H4 (cell line): ENCODE measurements around the gene PHF14. TPM values are rescaled to one million over a fixed set of nuclear protein-coding genes. Genes with fewer than 3 reads are reported as not detected.

ENCODE experiments used
- DNase-seq: peaks from one replicate; pipeline ENCODE4 v3.0.0-alpha.2; 2015; ENCODE audit warnings: low spot score
- total RNA-seq: library from RNA; depleted of rRNA; stranded (reverse); fragments of >200 nt; shearing (Covaris generic); gene quantifications from 2 replicates; pipeline ENCODE4 v1.2.3, GENCODE V29; 2014

PHF14 gene
- total RNA-seq, 1 experiment from 2014 or later, result 71.6 TPM

GRCh38 chr7:11082552-11083213, 109.0 kb downstream of the PHF14 start:
- DNase-seq, result no peak

DNA sequence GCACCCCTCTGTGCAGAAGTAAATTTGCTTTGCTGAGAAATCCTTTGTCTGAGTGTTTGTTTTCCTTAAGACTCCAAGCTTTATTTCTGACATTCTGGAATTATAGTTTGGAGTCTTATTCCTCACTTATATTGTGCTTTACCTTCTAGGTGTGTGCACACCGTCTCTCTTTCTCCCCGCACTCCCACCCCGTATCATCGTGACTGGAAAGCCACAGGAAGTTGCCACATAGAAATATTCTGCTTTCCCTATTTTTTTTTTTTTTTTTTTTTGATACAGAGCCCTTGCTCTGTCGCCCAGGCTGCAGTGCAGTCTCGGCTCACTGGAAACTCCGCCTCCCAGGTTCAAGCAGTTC, 109.5 kb downstream of the PHF14 start:
- no peak for DNase-seq

- DNase-seq, result no peak
Measured at GRCh38 chr7:11104578-11104977, 130.9 kb downstream of the PHF14 start.

DNA sequence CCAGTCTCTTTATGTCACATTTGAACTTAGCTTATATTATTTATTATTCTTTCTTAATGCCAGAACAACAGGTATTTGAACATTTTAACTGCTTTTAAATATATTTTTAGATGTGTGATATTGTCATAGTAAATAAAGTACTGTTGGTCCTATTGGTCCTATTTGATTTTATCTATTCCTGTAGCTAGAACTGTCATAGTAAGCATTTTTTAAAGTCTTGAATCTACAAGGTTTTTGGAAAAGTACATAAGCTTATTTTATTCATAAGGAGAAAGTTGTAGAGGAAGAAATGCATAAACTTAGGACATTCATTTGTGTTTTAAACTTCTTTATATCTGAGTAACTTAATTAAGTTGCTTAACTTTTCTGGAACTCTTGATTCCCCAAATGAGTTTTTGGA, 136.0 kb downstream of the PHF14 start:
- no peak for DNase-seq

GRCh38 chr7:11120068-11120664, 146.5 kb downstream of the PHF14 start:
- no peak for DNase-seq

DNA sequence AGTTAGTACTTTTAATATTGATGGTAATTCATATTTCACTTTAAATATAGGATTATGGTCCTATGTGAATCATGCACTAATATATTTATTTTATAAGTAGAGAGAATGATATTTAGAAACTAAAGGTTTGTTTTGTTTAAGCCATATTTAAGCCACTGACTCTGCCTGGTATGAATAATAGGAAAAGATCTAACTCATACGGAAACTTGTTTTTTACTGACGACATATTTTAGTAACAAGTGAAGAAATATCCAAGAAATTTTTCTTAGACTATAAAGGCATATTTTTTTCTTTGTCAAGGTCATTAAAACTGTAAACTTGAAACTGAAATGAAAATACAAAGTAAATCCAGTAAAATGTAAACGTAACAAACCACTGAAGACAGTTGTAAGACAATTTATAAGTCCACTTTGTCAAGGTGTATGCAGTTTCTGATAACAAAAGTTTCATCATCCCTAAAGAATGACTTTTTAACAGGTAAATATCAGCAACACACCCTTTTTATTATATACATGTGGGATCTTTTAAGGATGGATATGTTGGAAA, 147.1 kb downstream of the PHF14 start:
- no peak for DNase-seq

DNA sequence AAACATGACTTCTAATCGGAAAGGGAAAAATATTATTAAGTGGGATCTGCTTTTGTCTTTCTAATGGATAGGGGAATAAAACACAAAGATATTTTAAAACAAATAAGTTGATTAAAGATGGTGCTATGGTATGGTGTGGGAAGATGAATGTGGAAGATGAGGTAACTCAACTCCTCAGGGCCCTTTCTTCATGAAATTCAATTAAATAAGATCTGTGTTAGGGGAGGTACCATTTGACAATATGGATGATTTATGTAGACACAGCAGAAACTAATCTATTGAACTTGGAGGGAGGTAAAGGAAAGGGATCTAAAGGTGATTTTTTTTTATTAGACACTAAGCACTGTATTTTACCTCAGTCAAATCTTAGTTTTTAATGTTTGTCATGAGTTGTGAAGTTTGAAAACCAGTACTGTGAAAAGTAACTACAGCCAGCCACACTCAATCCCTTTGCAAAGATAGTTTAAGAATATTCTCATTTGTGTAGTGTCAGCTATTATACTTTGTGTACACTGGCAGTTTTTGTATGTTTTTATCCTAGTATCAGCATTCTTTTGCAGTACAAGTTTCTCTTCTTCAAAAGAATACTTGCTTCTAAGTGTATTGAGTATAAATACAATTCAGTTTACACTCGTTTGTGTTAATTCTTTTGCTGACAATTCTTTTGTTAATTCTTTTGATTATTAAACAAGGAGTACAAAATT, 151.3 kb downstream of the PHF14 start:
- DNase-seq, result no peak

DNA sequence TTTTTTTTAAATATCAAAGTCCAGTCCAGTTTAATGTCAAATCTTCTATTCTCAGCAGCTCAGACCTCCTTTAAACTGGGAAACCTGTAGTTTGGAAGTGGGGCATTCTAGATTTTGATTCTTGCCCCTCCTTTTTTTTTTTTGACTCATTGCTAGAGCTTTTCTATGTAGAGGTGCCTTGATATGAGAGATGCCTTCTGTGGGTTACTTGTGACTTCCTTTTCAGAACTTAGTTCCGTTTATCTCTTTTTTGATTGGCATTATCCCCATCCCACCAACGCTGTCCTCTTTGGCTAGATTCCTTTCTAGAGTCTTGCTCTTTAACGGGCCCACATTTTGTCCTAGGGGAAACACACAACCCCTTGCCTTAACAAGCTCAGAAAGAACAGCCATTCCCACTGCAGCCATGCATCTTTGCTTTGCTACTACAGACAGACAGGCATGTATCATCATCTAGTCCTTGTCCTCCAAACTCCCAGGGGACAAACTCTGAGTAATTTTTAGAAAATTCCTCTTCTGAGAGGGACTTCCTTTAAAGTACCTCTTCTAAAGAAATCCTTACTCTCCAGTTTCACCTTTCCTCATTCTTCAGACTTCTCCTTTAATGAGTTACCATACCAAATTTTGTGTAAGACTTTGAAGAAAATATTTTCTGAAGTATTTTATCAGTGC, 153.6 kb downstream of the PHF14 start:
- DNase-seq, result no peak

DNA sequence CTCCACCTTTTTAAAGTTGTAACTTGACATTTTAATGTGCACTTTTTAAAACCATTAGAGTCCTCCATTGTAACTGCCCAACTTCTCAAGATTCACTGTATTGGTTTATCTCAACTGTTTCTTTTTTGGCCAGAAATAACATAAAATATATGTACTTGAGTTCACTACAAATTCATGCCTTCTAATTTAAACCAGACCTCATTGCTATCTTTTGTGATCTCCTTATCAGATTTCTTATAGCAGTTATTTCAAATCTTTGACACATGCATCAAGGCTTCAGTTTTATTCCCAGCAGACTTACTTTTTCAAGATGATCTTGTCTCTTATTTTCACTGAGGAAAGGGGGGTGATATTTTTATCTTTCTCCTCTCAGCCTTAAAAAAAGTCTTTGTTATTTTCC, 154.3 kb downstream of the PHF14 start:
- DNase-seq, result no peak

GRCh38 chr7:11128498-11128897, 154.8 kb downstream of the PHF14 start:
- no peak for DNase-seq

DNA sequence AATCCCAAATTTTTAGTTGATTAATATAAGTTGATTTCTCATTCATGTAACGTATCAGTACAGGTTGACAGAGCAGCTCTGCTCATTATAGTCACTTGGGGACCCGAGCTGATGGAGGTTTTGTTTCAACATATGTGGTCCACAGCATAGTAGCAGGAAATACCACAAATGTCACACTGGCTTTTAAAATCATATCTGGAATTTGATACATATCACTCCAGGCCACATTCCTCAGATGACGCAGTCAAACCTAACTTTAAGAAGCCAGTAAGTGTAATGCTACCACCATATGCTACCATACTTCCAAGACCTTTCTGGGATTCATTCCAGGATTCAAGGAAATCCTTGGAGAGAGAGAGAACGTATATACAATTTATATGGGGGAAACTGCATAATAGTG, 156.3 kb downstream of the PHF14 start:
- peak; percentile 94 for DNase-seq

DNA sequence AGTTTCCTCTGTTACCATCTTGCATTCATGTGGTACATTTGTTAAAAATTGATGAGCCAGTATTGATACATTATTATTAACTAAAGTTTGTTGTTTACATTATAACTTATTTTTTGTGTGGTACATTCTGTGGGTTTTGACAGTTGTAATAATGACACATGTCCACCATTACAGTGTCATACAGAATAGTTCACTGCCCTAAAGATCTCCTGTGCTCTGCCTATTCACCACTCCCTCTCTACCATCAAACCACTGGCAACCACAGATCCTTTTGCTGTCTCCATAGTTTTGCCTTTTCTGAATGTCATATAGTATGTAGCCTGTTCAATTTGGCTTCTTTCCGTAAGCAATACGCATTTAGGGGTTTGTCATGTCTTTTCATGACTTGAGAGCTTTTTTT, 156.9 kb downstream of the PHF14 start:
- no peak for DNase-seq

GRCh38 chr7:11133436-11133959, 159.8 kb downstream of the PHF14 start:
- no peak for DNase-seq

- DNase-seq, result no peak
Measured at GRCh38 chr7:11135573-11135972, 161.9 kb downstream of the PHF14 start.

- no peak for DNase-seq
Measured at GRCh38 chr7:11141541-11141940, 167.9 kb downstream of the PHF14 start.

DNA sequence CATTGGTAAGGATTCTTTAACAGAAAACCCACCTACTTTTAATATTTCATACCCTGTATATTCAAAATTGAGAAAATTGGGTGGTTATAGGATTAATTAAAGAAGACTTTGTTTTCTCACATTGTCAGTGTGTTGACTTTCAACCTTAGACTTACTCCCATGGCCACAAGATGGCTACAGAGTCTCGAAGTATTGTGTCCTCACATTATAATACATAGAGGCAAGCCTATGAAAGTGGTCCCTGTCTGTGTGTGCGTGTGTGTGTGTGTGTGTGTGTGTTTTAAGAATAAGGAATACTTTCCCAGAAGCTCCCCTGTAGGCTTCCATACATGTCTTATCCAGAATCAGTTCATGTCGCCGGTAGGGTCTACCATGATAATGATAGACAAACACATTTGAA, 180.0 kb downstream of the PHF14 start:
- DNase-seq, result no peak

DNA sequence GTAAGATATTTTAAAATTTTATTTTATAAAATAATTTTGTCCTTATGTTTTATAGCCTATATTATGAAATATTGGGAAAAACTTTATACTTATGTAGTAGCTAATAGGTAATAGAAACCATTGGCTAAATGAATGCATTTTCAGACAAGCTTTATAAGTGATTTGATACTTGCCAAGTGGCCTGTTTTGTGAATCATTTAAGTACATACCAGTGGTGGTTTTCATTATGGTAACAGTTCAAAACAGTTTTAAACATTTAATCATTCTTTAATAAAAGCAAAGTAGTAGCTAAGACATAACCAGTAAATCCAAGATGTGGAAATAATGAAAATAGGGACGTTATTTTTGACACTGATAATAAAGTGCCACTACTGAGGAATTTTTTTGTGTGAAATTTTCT, 182.2 kb downstream of the PHF14 start:
- no peak for DNase-seq

- DNase-seq, result no peak
Measured at GRCh38 chr7:11161499-11161898, 187.8 kb downstream of the PHF14 start.

DNA sequence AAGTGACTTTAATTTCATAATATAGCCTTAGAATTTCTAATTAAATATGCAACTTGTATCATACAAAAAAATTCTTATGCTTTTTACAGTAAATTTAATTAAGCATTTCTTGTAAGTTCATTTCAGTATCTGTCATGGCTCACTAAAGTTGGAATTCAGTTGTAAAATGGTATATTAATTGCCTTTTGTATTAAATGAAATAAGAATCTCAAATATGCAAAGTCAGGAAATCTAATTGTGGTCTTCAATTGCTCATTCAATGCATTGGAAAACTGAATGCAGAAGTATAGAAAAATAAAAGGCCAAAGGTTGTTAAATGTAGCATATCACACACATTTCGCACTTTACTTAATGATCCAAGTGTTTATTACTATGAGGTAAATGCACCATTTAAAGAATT, 189.5 kb downstream of the PHF14 start:
- no peak for DNase-seq

GRCh38 chr7:11166051-11166450, 192.4 kb downstream of the PHF14 start:
- no peak for DNase-seq

DNA sequence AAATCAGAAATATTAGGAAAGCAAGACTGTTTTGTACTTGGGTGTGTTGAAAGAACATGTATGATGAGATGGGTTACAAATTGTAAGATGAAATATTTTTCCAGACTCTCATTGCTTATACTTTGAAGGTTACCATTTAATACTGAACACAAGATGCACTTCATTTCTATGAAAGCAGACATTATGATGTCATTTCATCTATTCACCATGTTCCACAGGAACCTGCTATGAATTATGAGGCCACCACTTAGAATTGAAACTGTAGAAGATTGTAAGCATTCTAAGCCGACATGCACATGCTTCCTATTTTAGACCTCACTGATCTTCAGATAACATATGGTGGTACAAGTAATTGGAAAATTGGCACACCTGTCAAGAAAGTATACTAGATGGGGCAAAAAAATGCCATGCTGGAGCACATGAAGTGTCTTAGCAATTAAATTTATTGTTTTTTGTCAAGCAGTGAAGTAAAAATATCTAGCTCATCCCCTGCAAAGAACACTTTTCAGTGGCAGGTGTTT, 195.0 kb downstream of the PHF14 start:
- DNase-seq, result no peak

GRCh38 chr7:11170175-11170574, 196.5 kb downstream of the PHF14 start:
- DNase-seq, result no peak
